GM23338 (cell line): ENCODE measurements around the gene ELMO3. TPM values are rescaled to one million over a fixed set of nuclear protein-coding genes. Genes with fewer than 3 reads are reported as not detected.

Experiments used
- ATAC-seq: fragments of 200-7000 bp; cut with Tn5 transposase; 3 replicates; pipeline ENCODE4 v1.9.1; 2020
- DNase-seq: peaks from one replicate; pipeline ENCODE4 v3.0.0-alpha.2; 2015; ENCODE audit warnings: low spot score
- H2AFZ ChIP-seq: fragments of 200-600 bp; sonication (generic); 2 replicates; pipeline ENCODE4 v1.8.0; 2016; ENCODE audit warnings: antibody characterized with exemption, mild to moderate bottlenecking, moderate library complexity
- H3F3A ChIP-seq: fragments of 200-600 bp; sonication (generic); replicated peaks from 2 replicates; pipeline ENCODE4 v1.8.0; 2017; ENCODE audit warnings: antibody characterized with exemption, mixed run types, low read depth
- H3K27ac ChIP-seq: fragments of 200-600 bp; sonication (generic); 2 replicates; pipeline ENCODE4 v1.6.1; 2016; ENCODE audit warnings: low read depth
- H3K27me3 ChIP-seq: fragments of 200-600 bp; sonication (generic); 2 replicates; pipeline ENCODE4 v1.8.0; 2016; ENCODE audit warnings: mild to moderate bottlenecking, mixed run types, moderate library complexity; ENCODE audit not compliant: insufficient read depth
- H3K36me3 ChIP-seq: fragments of 200-600 bp; sonication (generic); 2 replicates; pipeline ENCODE4 v1.8.0; 2016; ENCODE audit warnings: mild to moderate bottlenecking; ENCODE audit not compliant: insufficient read depth
- H3K4me1 ChIP-seq: fragments of 200-600 bp; sonication (generic); 2 replicates; pipeline ENCODE4 v1.8.0; 2016; ENCODE audit warnings: mild to moderate bottlenecking, moderate library complexity; ENCODE audit not compliant: insufficient read depth
- H3K4me2 ChIP-seq: fragments of 200-600 bp; sonication (generic); 2 replicates; pipeline ENCODE4 v1.7.1; 2017; ENCODE audit warnings: mixed run types
- H3K4me3 ChIP-seq: fragments of 200-600 bp; sonication (generic); 2 replicates; pipeline ENCODE4 v1.6.1; 2016; ENCODE audit warnings: mixed run types
- H3K79me2 ChIP-seq: fragments of 200-600 bp; sonication (generic); replicated peaks from 2 replicates; pipeline ENCODE4 v1.8.0; 2017; ENCODE audit warnings: mild to moderate bottlenecking; ENCODE audit not compliant: insufficient read depth
- H3K9me2 ChIP-seq: fragments of 200-600 bp; sonication (generic); 2 replicates; pipeline ENCODE4 v1.8.0; 2017; ENCODE audit not compliant: insufficient read depth
- H4K20me1 ChIP-seq: fragments of 200-600 bp; sonication (generic); replicated peaks from 2 replicates; pipeline ENCODE4 v1.8.0; 2017; ENCODE audit warnings: mild to moderate bottlenecking; ENCODE audit not compliant: insufficient read depth
- H3K27ac Mint-ChIP-seq: 2 replicates; pipeline ENCODE4 v1.8.0; 2020; ENCODE audit warnings: inconsistent platforms, mild to moderate bottlenecking, moderate library complexity, mixed read lengths
- H3K27me3 Mint-ChIP-seq: 3 replicates; pipeline ENCODE4 v1.8.0; 2022; ENCODE audit warnings: low read depth, mild to moderate bottlenecking, moderate library complexity, mixed read lengths, inconsistent platforms; ENCODE audit not compliant: insufficient read depth, poor library complexity
- H3K36me3 Mint-ChIP-seq: 3 replicates; pipeline ENCODE4 v1.8.0; 2021; ENCODE audit warnings: low read depth, mild to moderate bottlenecking, inconsistent platforms, moderate library complexity, mixed read lengths
- H3K4me1 Mint-ChIP-seq: 3 replicates; pipeline ENCODE4 v1.8.0; 2020; ENCODE audit warnings: mild to moderate bottlenecking, inconsistent platforms, mixed read lengths
- H3K4me3 Mint-ChIP-seq: 3 replicates; pipeline ENCODE4 v1.8.0; 2021; ENCODE audit warnings: moderate library complexity, mild to moderate bottlenecking, inconsistent platforms, mixed read lengths
- H3K9me3 Mint-ChIP-seq: 3 replicates; pipeline ENCODE4 v1.8.0; 2020; ENCODE audit warnings: moderate library complexity, mild to moderate bottlenecking, inconsistent platforms, mixed read lengths
- CTCF ChIP-seq, 2 experiments: fragments of 200-600 bp in 1 of 2; sonication (generic) in 1 of 2; conservative IDR thresholded peaks; 2 replicates each; pipeline versions ENCODE4 v1.5.1 to v1.6.1; 2016 to 2017; ENCODE audit warnings: antibody characterized with exemption in 2 of 2, low read depth in 2 of 2, mild to moderate bottlenecking in 2 of 2, moderate library complexity in 1 of 2
- ETS1 ChIP-seq: IDR thresholded peaks from 2 replicates; pipeline ENCODE4 v1.6.1; 2016; ENCODE audit warnings: antibody characterized with exemption
- EZH2 ChIP-seq: fragments of 200-600 bp; sonication (generic); IDR thresholded peaks from one replicate; pipeline ENCODE4 v1.8.0; 2017; ENCODE audit warnings: antibody characterized with exemption, mild to moderate bottlenecking, low read depth; ENCODE audit not compliant: unreplicated experiment
- EZH2phosphoT487 ChIP-seq: fragments of 200-600 bp; sonication (generic); IDR thresholded peaks from one replicate; pipeline ENCODE4 v1.8.1; 2018; ENCODE audit warnings: antibody characterized with exemption; ENCODE audit not compliant: unreplicated experiment
- JUNB ChIP-seq: IDR thresholded peaks from one replicate; pipeline ENCODE4 v1.6.1; 2016; ENCODE audit warnings: antibody characterized with exemption; ENCODE audit not compliant: unreplicated experiment
- NANOG ChIP-seq: IDR thresholded peaks from 2 replicates; pipeline ENCODE4 v1.6.1; 2016; ENCODE audit warnings: antibody characterized with exemption, borderline replicate concordance
- POLR2AphosphoS5 ChIP-seq: IDR thresholded peaks from 2 replicates; pipeline ENCODE4 v1.6.1; 2016; ENCODE audit warnings: antibody characterized with exemption, low read depth
- REST ChIP-seq: IDR thresholded peaks from one replicate; pipeline ENCODE4 v1.6.1; 2018; ENCODE audit warnings: antibody characterized with exemption; ENCODE audit not compliant: unreplicated experiment
- STAT1 ChIP-seq: IDR thresholded peaks from one replicate; pipeline ENCODE4 v1.6.1; 2016; ENCODE audit warnings: antibody characterized with exemption; ENCODE audit not compliant: unreplicated experiment
- ZNF114 ChIP-seq: fragments of 250-450 bp; sonication (Bioruptor Pico); IDR thresholded peaks from 2 replicates; pipeline ENCODE4 v1.5.0; 2020; ENCODE audit warnings: mild to moderate bottlenecking, moderate library complexity
- ZNF331 ChIP-seq: fragments of 250-450 bp; sonication (Bioruptor Pico); IDR thresholded peaks from 2 replicates; pipeline ENCODE4 v1.5.0; 2020; ENCODE audit warnings: low read depth, mild to moderate bottlenecking, moderate library complexity
- polyA plus RNA-seq: library from polyadenylated mRNA; unstranded; fragments of >200 nt; fragmentation: Nextera tagmentation; extraction: Ambion mirVana; gene quantifications from 2 replicates; pipeline ENCODE4 v1.2.1, GENCODE V29; 2016
- total RNA-seq: library from RNA; depleted of rRNA; stranded (reverse); fragments of >200 nt; shearing (Covaris generic); gene quantifications from 2 replicates; pipeline ENCODE4 v1.2.3, GENCODE V29; 2014

The ELMO3 gene
- total and polyA plus RNA-seq, 2 experiments from 2014 or later = 4.7 to 16.2 TPM

- Histone ChIP-seq H3K4me3 (no peak overlapping the region), H3K27me3 (peaks cover 8% of the 10 kb centered on the region), H3K4me2 (no peak overlapping the region), H3K36me3 (no peaks in the 10 kb centered on the region), H3K79me2 (peaks cover 36% of the 10 kb centered on the region), H2AFZ (no peak overlapping the region), H3K27ac (no peak overlapping the region), H3K4me1 (peaks cover 27% of the 10 kb centered on the region), H4K20me1 (no peaks in the 10 kb centered on the region; the same call in 1 of the 2 replicates), H3K9me2 (no peaks in the 10 kb centered on the region), H3F3A (peaks cover 14% of the 10 kb centered on the region; the same call in 1 of the 2 replicates)
- Mint-ChIP-seq H3K36me3 (peaks cover 17% of the 10 kb centered on the region), H3K4me1 (peaks cover 46% of the 10 kb centered on the region), H3K4me3 (no peak overlapping the region), H3K9me3 (no peaks in the 10 kb centered on the region; the same call in 2 of the 3 replicates), H3K27me3 (peaks cover 19% of the 10 kb centered on the region), H3K27ac (peak overlapping the region; percentile 56; the same call in 1 of the 2 replicates)
- no peak for DNase-seq
- no peak for TF ChIP-seq NANOG
- TF ChIP-seq POLR2AphosphoS5 = no peak
- no peak for TF ChIP-seq ZNF114 (CRISPR knock-in tag)
- no peak for TF ChIP-seq EZH2
- no peak for TF ChIP-seq EZH2phosphoT487
- TF ChIP-seq ETS1 = no peak
- TF ChIP-seq STAT1 = no peak
- ATAC-seq = no peak
Observed at GRCh38 chr16:67243481-67243880, 44.5 kb downstream of the ELMO3 start.

GRCh38 chr16:67244387-67245185, 45.7 kb downstream of the ELMO3 start:
- Mint-ChIP-seq H3K27me3 (peaks cover 25% of the 10 kb centered on the region), H3K27ac (peak overlapping the region; percentile 64; the same call in 1 of the 2 replicates), H3K36me3 (peaks cover 8% of the 10 kb centered on the region), H3K9me3 (no peaks in the 10 kb centered on the region; the same call in 2 of the 3 replicates), H3K4me3 (peak overlapping the region; percentile 90), H3K4me1 (peaks cover 50% of the 10 kb centered on the region)
- Histone ChIP-seq H3K4me1 (peaks cover 29% of the 10 kb centered on the region), H3K27me3 (peaks cover 18% of the 10 kb centered on the region), H3K36me3 (no peaks in the 10 kb centered on the region), H3K4me3 (peak overlapping the region; percentile 89; the same call in 1 of the 2 replicates), H3K9me2 (no peaks in the 10 kb centered on the region), H3K4me2 (peak overlapping the region; percentile 93; the same call in 1 of the 2 replicates), H3K79me2 (peaks cover 36% of the 10 kb centered on the region), H3F3A (peaks cover 18% of the 10 kb centered on the region), H4K20me1 (no peaks in the 10 kb centered on the region; the same call in 1 of the 2 replicates), H2AFZ (no peak overlapping the region), H3K27ac (no peak overlapping the region)
- no peak for TF ChIP-seq EZH2phosphoT487
- no peak for TF ChIP-seq EZH2
- no peak for TF ChIP-seq REST
- TF ChIP-seq ZNF331 (CRISPR knock-in tag) = no peak
- no peak for TF ChIP-seq JUNB
- no peak for TF ChIP-seq POLR2AphosphoS5
- TF ChIP-seq ETS1 = no peak
- no peak for TF ChIP-seq CTCF (conservative IDR thresholded peaks at IDR 0.05; ENCODE audit: low read depth in 2 of 2)
- TF ChIP-seq ZNF114 (CRISPR knock-in tag) = no peak
- TF ChIP-seq STAT1 = no peak
- DNase-seq = no peak
- ATAC-seq = no peak
